Measurements from ENCODE around the gene NES.
A peak's percentile ranks its signal among the peaks of the same experiment; 100 is the strongest.

NES gene

DNA sequence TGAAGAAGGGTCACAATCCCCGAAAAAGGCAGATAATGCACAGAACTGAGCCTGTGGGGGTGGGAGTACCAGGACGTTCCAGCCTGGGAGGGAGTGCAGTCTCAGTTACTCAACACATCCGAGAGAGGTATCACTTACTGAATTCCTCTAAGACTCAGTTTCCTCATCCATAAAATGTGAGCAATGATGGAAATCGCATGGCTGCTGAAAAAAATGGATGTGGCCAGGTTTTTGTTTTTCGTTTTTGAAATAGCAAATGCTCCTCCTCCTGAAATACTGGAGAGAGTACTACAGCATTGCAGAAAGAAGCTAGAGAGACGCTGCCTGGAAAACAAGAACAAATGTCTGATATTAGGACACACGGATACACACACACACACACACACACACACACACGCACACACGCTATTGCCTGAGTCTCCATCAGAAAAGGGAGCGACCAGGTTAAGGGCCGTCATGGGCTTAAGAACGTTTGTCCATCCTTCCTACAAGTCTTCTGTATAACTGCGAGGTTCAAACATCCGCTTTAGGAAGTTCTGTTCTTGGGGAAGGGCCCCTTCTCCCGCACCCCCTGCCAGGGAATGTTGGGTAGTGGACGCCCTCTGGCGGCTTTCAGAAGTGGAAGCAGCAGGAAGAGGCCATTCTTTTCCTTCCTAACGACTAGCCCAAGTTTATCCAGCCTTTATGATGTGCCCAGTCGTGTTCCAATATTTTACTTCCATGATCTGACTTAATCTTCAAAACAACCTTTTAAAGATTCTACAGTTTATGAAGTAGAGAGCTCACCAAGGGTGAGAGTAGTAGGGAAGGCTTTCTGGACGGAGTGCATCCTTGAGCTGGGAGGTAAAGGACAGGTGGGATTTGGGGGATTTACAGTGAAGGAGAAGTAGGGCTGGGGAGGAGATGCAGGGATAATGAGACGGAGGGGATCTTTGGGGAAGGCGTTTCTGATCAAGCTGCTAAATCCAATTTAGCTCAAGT lies 699 bp upstream of the NES start:
- DNase-seq, result no peak

DNA sequence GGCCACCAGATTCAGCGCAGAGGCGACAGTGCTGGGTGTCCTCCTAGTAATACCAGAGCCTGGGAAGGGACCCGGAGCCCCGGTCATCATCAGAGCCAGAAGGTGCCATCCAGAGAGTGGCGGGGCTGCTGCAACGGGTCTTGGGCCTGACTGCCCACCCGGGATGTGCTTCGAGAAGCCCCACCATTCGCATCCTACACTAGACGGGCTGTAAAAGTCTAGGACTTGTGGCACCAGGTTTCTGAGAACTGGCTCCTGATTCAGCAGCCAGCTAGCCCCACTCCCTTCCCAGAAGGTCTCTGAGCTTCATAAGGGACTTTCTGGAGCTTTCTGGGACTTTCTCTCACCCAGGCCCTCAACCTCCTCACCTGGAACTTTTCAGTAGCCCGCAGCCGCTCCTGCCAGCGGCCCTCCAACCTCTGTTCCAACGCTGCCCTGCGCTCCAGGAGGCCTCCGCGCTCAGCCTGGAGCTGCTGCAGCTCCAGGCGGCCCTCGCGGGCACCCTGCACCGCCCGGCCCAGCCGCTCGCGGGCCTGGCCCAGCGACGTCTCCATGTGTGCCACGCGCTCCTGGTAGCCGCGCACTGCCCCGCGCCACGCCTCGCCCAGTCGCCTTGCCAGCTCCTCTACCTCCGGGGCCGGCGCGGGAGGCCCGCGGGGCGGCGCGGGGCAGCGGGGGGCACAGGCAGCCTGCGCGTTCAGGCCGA lies 940 bp downstream of the NES start:
- no peak for DNase-seq

DNA sequence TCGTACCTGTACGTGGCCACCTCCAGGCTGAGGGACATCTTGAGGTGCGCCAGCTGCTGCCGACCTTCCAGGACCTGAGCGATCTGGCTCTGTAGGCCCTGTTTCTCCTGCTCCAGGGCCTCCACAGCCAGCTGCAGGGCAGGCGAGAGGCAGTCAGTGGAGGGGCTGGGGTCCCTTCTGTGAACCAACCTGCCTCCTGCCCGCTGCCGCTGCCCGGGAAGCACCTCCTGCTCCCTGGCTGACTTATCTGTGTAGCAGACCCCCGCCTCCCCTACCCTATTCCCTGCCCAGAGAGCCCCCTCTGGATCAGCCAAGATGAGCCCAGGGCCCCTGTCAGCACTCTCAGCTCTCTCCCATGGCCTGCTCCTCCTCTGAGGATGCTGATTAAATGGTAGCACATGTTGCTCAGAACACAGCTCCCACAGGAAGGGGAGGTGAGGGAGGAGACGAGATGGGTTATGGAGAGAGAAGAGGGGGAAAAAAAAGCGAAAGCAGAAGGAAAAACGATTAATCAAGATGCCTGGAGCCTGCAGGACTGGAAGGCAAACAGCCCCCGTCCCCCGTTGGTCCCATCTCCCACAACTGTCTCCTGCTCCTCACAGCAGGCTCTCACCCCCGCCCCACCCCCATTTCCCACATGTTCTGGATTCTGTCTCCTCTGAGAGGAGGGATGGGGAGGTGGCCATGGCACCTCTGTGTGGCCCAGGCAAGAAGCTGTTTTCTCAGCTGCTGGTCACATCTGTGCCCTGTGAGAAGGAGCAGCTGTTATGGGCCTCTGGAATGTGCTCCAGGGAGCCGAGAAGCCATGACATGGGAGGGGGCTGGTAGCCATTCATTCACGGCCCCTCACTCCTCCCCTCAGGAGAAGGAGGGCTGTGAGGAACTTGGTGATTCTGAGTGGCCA lies 1.7 kb downstream of the NES start:
- DNase-seq, result no peak

DNA sequence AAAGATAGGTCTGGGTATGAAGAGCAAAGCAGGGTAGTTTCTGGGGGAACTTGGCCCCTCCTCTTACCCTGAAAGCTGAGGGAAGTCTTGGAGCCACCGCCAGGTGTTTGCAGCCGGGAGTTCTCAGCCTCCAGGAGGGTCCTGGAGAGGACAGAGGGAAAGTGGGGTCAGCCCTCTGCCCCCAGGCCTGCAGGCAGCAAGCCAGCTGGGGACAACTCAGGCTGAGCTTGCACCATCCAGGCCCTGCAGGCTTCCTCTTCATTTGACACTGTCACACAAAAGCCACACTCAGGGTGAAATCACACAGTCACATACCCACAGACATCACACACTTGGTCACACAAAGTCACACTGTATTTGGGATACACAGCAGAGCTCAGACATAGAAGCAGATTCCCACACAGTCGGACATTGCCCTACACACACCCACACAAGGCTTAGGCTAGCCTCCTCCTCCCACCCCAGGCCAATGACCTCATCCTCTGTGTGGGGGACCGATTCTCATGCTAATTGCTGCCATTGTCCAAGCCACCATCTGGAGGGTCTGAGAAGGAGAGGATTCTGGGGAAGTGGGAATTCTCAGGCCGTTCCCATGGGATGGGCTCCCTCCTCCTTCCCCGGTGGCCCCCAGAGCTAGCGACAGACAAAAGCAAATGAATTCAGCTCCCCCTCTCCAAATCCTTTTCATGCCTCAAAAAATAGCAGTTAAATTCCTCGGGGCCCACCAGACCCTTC lies 3.7 kb downstream of the NES start:
- DNase-seq, result no peak

DNA sequence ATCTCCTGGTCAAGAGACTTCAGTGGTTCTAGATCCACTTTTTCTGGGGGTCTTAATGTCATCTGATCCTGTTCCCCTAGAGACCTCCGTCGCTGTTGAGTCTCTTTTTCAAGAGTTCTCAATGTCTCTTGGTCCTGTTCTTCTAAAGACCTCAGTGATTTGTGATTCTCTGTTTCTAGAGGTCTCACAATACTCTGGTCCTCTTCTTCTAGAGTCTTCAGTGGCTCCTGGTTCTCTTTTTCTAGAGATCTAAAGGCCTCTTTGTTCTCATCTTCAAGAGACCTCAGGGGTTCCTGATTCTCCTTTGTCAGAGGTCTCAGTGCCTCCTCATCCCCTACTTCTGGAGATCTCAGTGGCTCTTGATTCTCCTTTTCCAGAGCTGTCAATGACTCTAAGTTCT lies 5.4 kb downstream of the NES start:
- DNase-seq, result no peak

DNA sequence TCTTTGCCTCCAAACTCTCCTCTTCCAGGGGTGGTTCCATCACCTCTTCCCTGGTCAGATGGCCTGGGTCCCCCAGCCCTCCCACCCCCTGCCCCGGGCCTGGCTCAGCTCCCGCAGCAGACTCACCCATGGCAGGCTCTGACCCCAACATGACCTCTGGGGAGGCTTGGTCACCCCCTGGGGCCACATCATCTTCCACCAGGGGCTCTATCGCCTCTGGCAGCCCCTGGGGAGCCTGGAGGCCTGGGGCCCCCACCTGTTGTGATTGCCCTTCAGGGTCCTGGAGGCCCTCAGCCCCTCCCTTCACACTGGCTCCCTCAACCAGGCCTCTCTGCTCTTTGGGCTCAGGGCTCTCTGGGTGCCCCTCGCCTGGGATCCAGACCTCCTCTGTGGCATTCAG lies 6.4 kb downstream of the NES start:
- DNase-seq, result no peak

DNA sequence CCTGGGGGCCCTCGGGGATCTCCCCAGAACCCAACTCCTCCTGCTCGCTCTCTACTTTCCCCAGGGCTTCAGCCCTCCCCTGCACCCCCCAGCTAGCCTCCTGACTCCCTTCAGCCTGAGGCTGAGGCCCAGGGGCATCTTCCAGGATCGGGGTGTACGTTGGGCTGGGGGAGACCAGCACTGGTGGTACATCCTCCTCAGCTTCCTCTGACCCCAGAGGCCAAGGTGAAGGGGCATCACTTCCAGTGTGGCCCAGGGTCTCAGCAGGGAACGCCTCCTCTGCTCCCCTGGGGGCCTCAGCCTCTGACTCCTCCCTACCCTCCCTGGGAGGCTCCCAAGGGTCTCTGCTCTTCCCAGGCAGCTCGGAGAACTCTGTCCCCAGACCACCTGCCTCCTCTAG lies 6.8 kb downstream of the NES start:
- DNase-seq, result no peak

DNA sequence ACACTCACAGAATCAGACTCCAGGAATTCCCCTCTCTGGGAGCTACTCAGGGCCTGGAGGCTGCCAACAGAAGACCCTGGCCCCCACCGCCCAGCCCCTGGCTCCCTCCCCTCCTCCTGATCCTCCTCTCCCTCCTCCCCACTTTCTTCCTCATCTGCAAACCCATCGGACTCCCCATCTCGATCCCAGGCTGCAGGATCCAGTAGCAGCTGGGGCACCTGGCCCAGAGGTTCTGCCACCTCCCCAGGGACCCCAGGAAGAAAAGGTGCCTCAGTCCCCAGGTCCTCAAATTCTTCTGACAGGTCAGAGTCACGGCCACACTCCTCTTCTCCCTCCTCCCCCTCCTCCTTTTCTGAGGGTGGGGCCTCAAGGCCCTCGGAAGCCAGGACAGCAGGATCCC lies 7.4 kb downstream of the NES start:
- DNase-seq, result no peak

DNA sequence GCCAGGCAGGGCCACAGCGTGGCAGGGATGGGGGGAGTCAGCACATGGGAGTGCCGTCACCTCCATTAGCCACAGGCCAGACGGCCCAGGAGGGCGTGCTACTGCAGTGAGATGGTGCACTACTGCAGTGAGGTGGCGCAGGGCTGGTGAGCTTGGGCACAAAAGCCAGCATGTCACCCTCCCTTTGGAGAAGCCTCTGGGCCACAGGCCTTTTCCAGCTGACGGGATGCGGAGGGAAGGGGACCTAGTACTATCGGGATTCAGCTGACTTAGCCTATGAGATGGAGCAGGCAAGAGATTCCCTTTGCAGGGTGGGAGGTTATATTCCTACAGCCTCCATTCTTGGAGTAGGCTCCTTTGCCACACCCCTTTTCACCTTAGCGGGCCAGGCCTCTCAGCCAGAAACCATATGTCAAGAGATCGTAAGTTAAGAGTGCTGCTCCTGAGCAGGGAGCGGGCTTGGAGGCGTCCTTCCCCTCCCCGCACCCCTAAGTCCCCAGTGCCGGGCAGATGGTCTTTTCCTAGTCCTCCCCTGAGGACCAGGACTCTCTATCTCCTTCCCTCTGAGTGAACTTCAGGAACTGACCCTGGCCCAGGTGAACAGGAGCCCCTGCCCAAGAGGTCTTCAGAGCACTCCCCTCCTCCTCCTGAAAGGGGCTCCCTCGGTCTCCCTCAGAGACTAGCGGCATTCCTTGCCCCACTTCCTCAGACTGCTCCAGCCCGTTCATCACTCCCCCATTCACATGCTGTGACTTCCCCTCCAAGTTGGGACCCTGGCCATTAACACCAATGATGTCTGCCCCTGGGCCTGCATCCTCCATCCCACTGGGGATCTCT lies 8.2 kb downstream of the NES start:
- DNase-seq, result no peak

DNA sequence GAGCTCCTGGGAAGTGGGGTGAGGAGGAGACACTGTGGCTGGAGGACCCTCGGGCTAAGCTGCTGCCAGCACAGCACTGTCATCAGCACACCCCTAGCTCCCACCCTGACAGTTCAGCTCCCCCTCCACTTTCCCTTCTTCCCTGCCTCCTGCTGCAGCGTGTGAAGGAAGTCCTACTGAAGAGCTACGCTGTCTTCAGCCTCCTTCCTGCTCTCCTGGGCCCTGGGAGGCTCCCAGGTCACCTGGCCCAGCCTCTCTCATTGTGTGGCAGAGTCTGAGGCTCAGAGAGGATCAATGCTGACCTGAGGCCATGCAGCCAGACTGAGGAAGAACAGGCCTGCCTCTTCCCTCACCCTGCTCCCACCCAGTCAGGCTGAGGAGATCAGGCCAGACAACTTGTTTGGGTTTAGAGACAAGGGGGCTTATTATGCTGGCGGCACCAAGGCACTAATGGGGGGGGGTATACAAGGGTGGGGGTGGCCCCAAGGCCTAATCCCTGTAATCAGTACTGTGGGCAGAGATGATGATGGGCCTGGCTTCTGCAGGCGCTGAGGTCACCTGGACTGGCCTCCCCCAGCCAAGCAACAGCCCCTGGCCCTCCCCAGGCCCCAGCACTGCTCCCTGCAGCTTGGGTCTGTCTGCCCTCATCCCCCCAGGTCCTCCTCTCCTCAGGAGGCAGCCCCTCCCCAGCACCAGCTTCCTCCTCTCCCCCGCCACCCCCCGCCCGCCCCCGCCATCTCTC lies 9.1 kb downstream of the NES start:
- no peak for DNase-seq

DNA sequence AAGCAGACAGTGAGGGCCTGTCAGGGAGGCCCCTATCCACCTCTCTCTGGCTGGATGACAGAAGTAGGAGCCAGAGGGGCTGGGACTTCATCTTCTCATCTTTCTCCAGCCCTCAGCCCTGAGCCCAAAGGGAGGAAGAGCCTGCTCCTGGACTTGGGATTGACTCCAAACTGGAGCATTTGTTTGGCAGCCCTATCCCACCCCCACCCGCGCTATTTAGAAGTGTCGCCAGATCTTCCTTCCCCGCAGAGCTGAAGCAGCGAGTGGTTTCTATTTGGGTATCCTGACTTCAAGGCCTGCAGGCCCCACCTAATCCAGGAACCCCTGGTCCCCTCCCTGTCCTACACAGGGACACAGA lies 9.6 kb downstream of the NES start:
- no peak for DNase-seq

DNA sequence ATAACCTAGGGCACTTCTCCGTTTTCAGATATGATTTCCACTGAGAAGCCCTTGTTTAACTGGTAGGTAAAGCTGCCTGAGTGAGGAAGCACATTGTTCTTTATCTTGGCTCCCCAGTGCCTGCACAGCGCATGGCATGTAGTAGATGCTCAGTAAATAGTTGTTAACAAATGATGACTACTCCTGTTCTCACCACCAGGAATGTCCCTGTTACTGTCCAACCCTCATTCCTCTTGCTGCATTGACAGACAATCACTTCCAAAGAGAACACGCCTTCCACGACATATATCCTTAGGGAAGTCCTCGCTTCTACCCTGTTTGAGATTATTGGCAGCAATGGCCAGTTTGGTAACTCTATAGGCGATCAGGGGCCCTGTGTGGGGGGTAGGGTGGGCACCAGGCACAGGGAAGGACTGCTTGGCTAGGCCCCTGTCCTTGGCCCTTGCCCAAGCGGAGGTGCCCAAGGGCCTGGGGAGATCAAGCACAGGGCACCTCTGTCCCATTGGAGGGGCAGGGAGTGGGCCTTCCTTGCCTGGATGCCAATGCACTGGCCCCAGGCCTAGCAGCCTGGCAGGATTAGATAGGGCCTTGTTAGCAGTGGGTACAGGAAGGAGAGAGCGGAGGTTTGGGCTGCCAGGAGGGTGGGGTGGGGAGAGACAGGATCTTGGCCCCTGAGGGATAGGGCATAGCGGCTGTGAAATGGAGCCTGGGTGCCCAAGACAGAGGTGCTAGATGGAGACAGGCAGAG lies 10.2 kb downstream of the NES start:
- no peak for DNase-seq

DNA sequence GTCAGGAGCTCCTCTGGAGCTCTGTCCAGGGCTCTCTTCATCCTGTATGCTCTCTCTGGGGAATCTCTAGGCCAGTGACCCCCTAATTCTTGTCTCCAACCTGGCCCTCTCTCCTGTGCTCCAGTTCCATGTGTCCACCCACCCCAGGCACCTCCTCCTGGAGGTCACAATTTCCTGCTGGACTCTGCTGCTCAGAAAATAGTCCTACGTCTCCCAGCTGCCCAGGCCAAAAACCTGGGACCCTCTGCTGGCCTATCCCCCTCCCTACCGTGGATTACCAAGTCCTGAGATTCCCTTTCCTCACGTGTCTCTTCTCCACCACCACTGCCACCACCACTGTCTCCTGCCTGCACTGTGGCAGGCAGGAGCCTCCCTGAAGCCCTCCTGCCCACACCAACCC lies 11.7 kb downstream of the NES start:
- DNase-seq, result no peak

DNA sequence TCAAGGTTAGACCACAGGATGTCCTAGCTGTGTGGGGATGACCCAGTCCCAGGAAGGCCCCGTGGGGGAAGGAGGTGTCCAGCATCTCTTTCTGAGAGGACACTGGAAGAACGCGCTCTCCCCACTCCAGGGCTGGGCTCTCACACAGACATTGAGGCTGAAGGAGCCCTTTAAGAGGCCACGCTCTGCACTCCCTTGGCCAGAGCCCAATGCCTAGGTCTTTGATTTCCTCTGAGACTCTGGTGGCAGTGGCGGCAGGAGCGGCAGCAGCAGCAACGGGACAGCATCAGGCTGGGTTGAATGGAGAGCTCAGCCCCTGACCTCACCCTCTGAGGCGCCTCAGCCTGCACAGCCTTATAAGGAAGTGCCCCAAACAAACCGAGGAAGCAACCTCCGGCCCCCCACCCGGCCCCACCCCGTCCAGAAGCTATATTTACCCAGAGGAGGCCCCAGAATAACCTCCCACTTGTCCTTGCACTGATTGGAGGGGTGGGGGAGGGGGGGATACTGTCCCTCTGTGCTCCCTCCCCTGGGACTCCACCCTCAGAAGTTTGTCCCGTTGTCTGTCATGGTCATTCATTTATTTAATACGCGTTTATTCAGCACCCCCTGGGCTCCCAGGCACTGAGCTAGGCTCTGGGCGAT lies 12.3 kb downstream of the NES start:
- no peak for DNase-seq

DNA sequence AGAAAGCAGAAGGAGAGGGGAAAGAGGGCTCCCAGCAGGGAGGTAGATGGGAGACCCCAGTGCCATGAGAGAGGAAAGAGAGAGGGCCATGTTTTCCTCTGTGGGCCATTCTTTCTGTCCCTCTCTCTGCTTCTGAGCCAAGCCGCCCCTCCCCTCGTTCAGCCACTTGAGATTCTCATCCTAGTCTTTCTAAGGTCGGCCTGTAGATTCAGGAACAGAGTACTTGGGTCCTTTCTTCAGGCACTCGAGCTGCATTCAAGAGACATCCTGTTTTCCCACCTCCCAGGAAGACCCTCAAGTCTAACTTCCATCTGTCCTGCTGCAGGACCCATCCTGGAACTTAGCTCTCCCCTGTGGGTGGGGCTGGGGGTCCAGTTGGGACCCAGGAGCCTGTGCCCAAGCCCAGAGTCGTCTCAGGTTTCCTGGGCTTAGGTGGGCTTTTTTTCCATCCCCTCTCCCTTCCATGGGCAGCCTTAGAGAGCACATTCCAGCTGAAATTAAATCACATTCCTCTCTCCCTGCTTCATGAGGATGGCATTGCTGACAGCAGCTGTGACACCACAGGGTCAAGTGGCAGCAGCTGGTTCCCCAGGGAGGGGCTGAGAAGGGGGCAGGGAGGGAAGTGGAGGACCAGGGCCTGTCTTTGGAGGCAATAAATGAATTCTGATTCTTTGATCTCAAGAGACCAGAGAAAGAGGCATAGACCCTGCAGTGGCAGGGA lies 13.0 kb downstream of the NES start:
- DNase-seq, result peak; percentile 38

DNA sequence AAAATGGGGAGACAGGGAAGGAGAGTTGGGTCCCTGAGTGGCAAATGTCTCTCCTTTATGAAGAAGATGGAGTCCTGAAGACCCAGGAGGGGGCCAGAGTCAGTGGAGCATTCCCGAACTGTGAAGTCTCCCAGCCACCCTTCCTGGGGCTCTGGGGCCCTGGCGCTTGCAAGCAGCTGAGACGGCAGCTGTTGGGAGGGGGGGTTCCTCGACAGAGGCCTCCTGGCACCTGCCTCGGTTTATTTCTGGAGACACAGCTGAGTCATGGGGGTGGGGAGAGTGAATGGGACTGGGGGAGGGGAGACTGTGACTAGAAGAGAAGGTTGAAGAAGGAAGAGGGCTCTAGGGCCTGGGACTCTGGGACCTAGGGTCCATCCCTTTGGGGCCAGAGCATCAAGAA lies 14.0 kb downstream of the NES start:
- DNase-seq, result peak; percentile 17

DNA sequence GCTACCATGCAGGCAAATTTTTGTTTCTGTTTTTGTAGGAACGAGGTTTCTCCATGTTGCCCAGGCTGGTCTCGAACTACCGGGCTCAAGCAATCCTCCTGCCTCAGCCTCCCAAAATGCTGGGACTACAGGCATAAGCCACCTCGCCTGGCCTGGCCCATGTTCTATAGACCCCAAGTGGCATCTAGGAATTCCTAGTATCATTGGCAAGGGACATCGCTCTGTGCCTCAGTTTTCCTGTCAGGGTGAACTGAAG lies 14.5 kb downstream of the NES start:
- DNase-seq, result no peak

DNA sequence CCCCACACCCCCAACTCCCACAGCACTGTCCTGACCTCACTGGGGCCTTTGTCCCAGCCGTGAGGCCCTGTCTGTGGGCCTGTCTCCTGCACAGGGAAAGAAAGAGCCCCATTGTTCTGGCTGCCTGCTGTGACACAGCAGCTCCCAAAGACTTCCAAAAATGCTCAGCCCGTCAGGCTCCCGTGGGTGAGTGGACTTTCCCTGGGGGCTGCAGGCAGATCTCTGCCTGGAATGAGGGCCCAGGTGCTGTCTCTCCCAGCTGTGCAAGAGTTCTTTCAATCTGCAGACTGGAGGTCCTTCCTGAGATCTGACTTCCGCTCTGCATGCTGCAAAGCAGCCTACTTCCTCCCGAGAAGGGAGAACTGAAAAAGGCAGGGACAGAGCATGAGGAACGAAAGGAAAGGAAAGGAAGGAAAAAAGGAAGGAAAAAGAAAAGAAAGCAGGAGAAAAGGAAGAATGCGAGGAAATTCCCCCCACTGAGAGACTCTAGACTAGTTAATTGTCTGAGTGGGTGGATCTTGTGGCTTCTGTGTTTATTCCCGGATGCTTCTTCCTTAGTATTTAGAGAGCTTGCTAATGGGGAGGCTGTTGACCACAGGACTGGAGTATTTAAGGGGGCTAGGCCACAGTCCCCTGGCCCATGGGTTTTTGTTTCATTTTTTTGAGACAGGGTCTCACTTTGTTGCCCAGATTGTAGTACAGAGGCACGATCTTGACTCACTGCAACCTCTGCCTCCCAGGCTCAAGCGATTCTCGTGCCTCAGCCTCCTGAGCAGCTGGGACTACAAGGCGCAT lies 15.0 kb downstream of the NES start:
- DNase-seq, result no peak

DNA sequence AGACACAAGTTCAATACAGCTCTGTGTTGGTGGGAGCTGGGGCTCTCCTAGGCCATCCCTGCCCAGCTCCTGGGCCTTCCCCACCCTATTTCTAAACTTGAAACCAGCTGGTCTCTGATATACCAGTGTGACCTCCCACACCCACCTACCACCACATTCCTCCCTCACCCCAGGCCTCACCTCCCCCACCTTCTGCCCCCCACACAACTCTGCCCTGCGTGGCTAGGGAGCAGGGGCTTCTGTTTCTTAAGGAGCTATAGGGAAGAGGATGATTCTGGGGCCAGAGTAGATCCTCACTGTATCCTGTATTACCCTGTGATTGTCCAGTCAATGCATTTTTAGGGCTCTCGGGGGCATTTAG lies 16.5 kb downstream of the NES start:
- no peak for DNase-seq
